ENCODE measurements around the gene F2RL2. TPM values are rescaled to one million over a fixed set of nuclear protein-coding genes. Genes with fewer than 3 reads are reported as not detected.
"Not testable (repeated sequence)": the region's sequence is repeated elsewhere in the genome, so short reads cannot be mapped to it uniquely, and the experiment has no call there.

F2RL2 gene
- total and polyA plus RNA-seq, 5 donors = 0.11 to 1.4 (median 0.31) TPM

- H3K27ac ChIP-seq (ENCODE audit: low read length) = no peak overlapping the region
These were observed 3.0 kb downstream of the F2RL2 start for GRCh38 chr5:76620166-76620565.

GRCh38 chr5:76617675-76618074 lies 5.5 kb downstream of the F2RL2 start:
- no peaks in the 10 kb centered on the region for H3K9me3 ChIP-seq (ENCODE audit: control insufficient read depth, low read length)
- 55% methylated on average over 4 of the region's 4 CpGs for WGBS
- ATAC-seq (no peak), DNase-seq (no peak)
- H3K4me1 ChIP-seq (ENCODE audit: control insufficient read depth, insufficient read depth, low read length) = no peaks in the 10 kb centered on the region
- H3K27ac ChIP-seq (ENCODE audit: low read length) = no peak overlapping the region
- no peaks in the 10 kb centered on the region for H3K27me3 ChIP-seq (ENCODE audit: control insufficient read depth, insufficient read depth)
- intact Hi-C loops (cut with DNase I) = no loop called here
- no peak overlapping the region for H3K4me3 ChIP-seq (ENCODE audit: low read length)

More at GRCh38 chr5:76620166-76620565, 3.0 kb downstream of the F2RL2 start:
- H3K27me3 ChIP-seq (ENCODE audit: control insufficient read depth, insufficient read depth) = no peaks in the 10 kb centered on the region
- ATAC-seq (no peak), DNase-seq (no peak)
- intact Hi-C loops (cut with DNase I) = no loop called here
- WGBS = 92% methylated on average over 5 of the region's 5 CpGs
- no peaks in the 10 kb centered on the region for H3K4me1 ChIP-seq (ENCODE audit: control insufficient read depth, insufficient read depth, low read length)
- no peak overlapping the region for H3K4me3 ChIP-seq (ENCODE audit: low read length)
- no peaks in the 10 kb centered on the region for H3K9me3 ChIP-seq (ENCODE audit: control insufficient read depth, low read length)

- no peaks in the 10 kb centered on the region for H3K4me1 ChIP-seq (ENCODE audit: control insufficient read depth, insufficient read depth, low read length)
- no peaks in the 10 kb centered on the region for H3K27me3 ChIP-seq (ENCODE audit: control insufficient read depth, insufficient read depth)
- ATAC-seq (no peak), DNase-seq (no peak)
- WGBS = 77% methylated on average over 4 of the region's 4 CpGs
- intact Hi-C loops (cut with DNase I) = no loop called here
- no peaks in the 10 kb centered on the region for H3K9me3 ChIP-seq (ENCODE audit: control insufficient read depth, low read length)
- H3K4me3 ChIP-seq (ENCODE audit: low read length) = no peak overlapping the region
- no peak overlapping the region for H3K27ac ChIP-seq (ENCODE audit: low read length)
These were observed 6.0 kb downstream of the F2RL2 start for GRCh38 chr5:76617229-76617628.

- no peak overlapping the region for H3K27ac ChIP-seq (ENCODE audit: low read length)
- no peak overlapping the region for H3K4me3 ChIP-seq (ENCODE audit: low read length)
- no peaks in the 10 kb centered on the region for H3K27me3 ChIP-seq (ENCODE audit: control insufficient read depth, insufficient read depth)
- 80% methylated on average over 2 of the region's 2 CpGs for WGBS
- DNase-seq = no peak
- intact Hi-C loops (cut with DNase I) = no loop called here
- no peaks in the 10 kb centered on the region for H3K4me1 ChIP-seq (ENCODE audit: control insufficient read depth, insufficient read depth, low read length)
- no peak for ATAC-seq
- no peaks in the 10 kb centered on the region for H3K9me3 ChIP-seq (ENCODE audit: control insufficient read depth, low read length)
These were observed 7.0 kb downstream of the F2RL2 start for GRCh38 chr5:76616206-76616605.

DNA sequence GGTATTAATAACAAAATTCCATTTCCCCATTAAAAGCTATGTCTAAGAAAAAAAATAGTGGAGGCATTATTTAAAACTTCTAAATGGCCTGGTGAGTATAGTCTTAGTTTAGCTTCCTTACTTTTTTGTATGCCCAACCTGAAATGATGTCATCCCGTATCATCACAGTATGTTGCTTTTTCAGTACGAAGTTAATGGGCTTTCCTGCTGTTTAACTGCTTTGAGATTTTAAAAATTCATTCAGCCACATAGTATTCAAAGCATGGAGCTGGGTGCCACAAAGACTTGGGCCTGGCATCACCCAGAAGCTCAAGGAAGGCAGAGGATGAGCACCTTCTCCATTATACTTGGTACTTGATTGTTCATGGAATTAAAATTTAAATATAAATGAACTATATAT lies 7.4 kb downstream of the F2RL2 start:
- intact Hi-C loops (cut with DNase I) = no loop called here
- no peaks in the 10 kb centered on the region for H3K4me1 ChIP-seq (ENCODE audit: control insufficient read depth, insufficient read depth, low read length)
- ATAC-seq (no peak), DNase-seq (no peak)
- H3K27me3 ChIP-seq (ENCODE audit: control insufficient read depth, insufficient read depth) = no peaks in the 10 kb centered on the region
- H3K9me3 ChIP-seq (ENCODE audit: control insufficient read depth, low read length) = no peaks in the 10 kb centered on the region
- no peak overlapping the region for H3K4me3 ChIP-seq (ENCODE audit: low read length)
- 70% methylated on average over 2 of the region's 2 CpGs for WGBS
- H3K27ac ChIP-seq (ENCODE audit: low read length) = no peak overlapping the region

- no peak overlapping the region for H3K4me3 ChIP-seq (ENCODE audit: low read length)
- ATAC-seq (no peak), DNase-seq (no peak)
- H3K9me3 ChIP-seq (ENCODE audit: control insufficient read depth, low read length) = no peaks in the 10 kb centered on the region
- intact Hi-C loops (cut with DNase I) = no loop called here
- no peaks in the 10 kb centered on the region for H3K27me3 ChIP-seq (ENCODE audit: control insufficient read depth, insufficient read depth)
- no peak overlapping the region for H3K27ac ChIP-seq (ENCODE audit: low read length)
- 69% methylated on average over 5 of the region's 5 CpGs for WGBS
- H3K4me1 ChIP-seq (ENCODE audit: control insufficient read depth, insufficient read depth, low read length) = no peaks in the 10 kb centered on the region
These were observed 10.3 kb downstream of the F2RL2 start for GRCh38 chr5:76612942-76613341.

- Histone ChIP-seq H3K27me3 (ENCODE audit: control insufficient read depth, insufficient read depth) (no peaks in the 10 kb centered on the region), H3K27ac (ENCODE audit: low read length) (no peak overlapping the region), H3K4me3 (ENCODE audit: low read length) (no peak overlapping the region), H3K4me1 (ENCODE audit: control insufficient read depth, insufficient read depth, low read length) (no peaks in the 10 kb centered on the region), H3K9me3 (ENCODE audit: control insufficient read depth, low read length) (no peaks in the 10 kb centered on the region)
- WGBS = 82% methylated on average over 1 of the region's 1 CpG
- no peak for DNase-seq
- ATAC-seq = no peak
- intact Hi-C loops (cut with DNase I) = no loop called here
These were observed 13.0 kb downstream of the F2RL2 start for GRCh38 chr5:76610196-76610595.

DNA sequence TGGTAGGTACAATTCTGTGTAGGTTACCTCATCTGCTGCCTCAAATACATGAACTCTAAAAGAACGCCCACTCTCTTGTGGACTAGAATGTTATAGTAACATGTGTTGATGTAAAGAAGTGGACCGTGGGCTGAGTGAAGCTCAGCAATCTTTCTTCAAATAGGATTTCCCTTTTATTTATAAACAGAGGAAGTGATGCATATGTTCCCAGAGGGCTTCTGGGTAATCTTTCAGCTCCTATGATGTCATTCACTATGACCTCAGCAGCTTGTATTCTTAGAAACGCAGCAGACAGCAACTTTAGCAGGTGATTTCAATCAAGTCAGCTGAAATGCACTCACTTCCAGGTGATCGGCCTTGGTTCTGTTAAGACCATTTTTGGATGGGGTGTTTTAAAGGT lies 14.4 kb downstream of the F2RL2 start:
- Histone ChIP-seq H3K9me3 (ENCODE audit: control insufficient read depth, low read length) (no peaks in the 10 kb centered on the region), H3K4me1 (ENCODE audit: control insufficient read depth, insufficient read depth, low read length) (no peaks in the 10 kb centered on the region), H3K27me3 (ENCODE audit: control insufficient read depth, insufficient read depth) (no peaks in the 10 kb centered on the region), H3K27ac (ENCODE audit: low read length) (no peak overlapping the region), H3K4me3 (ENCODE audit: low read length) (no peak overlapping the region)
- DNase-seq (no peak), ATAC-seq (no peak)
- WGBS = 49% methylated on average over 4 of the region's 4 CpGs
- intact Hi-C loops (cut with DNase I) = loop anchor here in 3 of 4 donors (10.0 kb wide), 2 partner anchors 166 to 406 kb away; no protein-coding TSS in a partner anchor

DNA sequence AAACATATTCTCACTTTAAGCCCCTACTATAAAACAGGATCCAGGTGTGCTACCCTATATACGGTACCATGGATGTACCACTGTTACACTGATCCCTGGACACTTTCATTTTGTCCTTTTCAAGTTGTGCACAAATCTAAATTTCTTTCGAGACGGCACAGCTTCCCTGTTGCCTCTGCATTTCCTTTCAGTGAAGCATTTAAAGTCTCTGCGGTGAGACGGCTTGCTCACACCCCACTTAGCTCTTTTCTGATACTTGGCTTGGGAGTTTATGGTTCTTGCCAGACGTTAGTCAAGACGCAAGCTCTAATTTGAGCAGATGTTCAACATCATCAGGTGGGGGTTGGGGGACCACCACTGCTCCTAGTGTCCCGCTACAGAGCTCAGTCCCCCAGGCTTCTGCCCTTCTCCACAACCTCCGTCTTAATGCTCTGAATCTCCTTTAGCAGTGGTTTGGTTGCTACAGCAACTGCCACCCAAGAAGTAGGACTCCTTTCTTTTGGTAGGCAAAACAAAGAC lies 15.8 kb downstream of the F2RL2 start:
- intact Hi-C loops (cut with DNase I) = loop anchor here in 3 of 4 donors (10.0 kb wide), 2 partner anchors 167 to 407 kb away; no protein-coding TSS in a partner anchor
- Histone ChIP-seq H3K9me3 (ENCODE audit: control insufficient read depth, low read length) (no peaks in the 10 kb centered on the region), H3K4me3 (ENCODE audit: low read length) (no peak overlapping the region), H3K27ac (ENCODE audit: low read length) (no peak overlapping the region), H3K27me3 (ENCODE audit: control insufficient read depth, insufficient read depth) (no peaks in the 10 kb centered on the region), H3K4me1 (ENCODE audit: control insufficient read depth, insufficient read depth, low read length) (no peaks in the 10 kb centered on the region)
- no peak for DNase-seq
- 31% methylated on average over 9 of the region's 9 CpGs for WGBS
- ATAC-seq = no peak

DNA sequence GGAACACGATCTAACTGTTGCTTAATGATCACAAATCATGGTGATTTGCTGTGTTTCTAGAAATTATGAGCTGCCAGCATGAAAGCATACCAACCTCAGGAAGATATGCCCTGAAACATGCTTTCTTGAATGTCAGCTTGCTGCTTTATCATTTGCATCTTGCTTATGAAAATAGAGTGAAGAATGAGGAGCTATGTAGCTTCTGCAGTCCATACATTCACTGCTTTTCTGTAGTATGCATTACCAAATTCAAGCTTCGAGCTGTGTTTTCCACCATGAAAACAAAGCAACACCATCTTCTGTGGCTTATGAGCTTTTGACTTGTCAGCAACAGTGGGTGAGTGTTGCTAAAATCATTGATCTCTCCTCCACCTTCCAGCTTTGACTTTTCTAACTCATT lies 16.5 kb downstream of the F2RL2 start:
- no peak overlapping the region for H3K27ac ChIP-seq (ENCODE audit: low read length)
- WGBS = 90% methylated on average over 2 of the region's 2 CpGs

GRCh38 chr5:76604838-76605237 lies 18.4 kb downstream of the F2RL2 start:
- intact Hi-C loops (cut with DNase I) = loop anchor here (5.0 to 10.0 kb wide), 4 partner anchors 167 to 410 kb away; no protein-coding TSS in a partner anchor
- no peak overlapping the region for H3K4me3 ChIP-seq (ENCODE audit: low read length)
- DNase-seq (no peak), ATAC-seq (no peak)
- H3K27me3 ChIP-seq (ENCODE audit: control insufficient read depth, insufficient read depth) = no peaks in the 10 kb centered on the region
- H3K4me1 ChIP-seq (ENCODE audit: control insufficient read depth, insufficient read depth, low read length) = no peaks in the 10 kb centered on the region
- WGBS = 89% methylated on average over 2 of the region's 2 CpGs
- H3K27ac ChIP-seq (ENCODE audit: low read length) = no peak overlapping the region
- H3K9me3 ChIP-seq (ENCODE audit: control insufficient read depth, low read length) = no peaks in the 10 kb centered on the region

More for the DNA sequence above, 16.5 kb downstream of the F2RL2 start:
- DNase-seq (no peak), ATAC-seq (no peak)
- Histone ChIP-seq H3K27me3 (ENCODE audit: control insufficient read depth, insufficient read depth) (no peaks in the 10 kb centered on the region), H3K4me3 (ENCODE audit: low read length) (no peak overlapping the region), H3K4me1 (ENCODE audit: control insufficient read depth, insufficient read depth, low read length) (no peaks in the 10 kb centered on the region), H3K9me3 (ENCODE audit: control insufficient read depth, low read length) (no peaks in the 10 kb centered on the region)
- intact Hi-C loops (cut with DNase I) = loop anchor here in 3 of 4 donors (10.0 kb wide), 2 partner anchors 168 to 408 kb away; no protein-coding TSS in a partner anchor

- not testable (repeated sequence) for H3K27me3 ChIP-seq (ENCODE audit: control insufficient read depth, insufficient read depth); H3K4me1 ChIP-seq (ENCODE audit: control insufficient read depth, insufficient read depth, low read length); H3K4me3 ChIP-seq (ENCODE audit: low read length); H3K9me3 ChIP-seq (ENCODE audit: control insufficient read depth, low read length); DNase-seq; H3K27ac ChIP-seq (ENCODE audit: low read length); ATAC-seq
- intact Hi-C loops (cut with DNase I) = loop anchor here (5.0 to 10.0 kb wide), 4 partner anchors 168 to 411 kb away; no protein-coding TSS in a partner anchor
- WGBS = 84% methylated on average over 1 of the region's 1 CpG
These were observed 19.2 kb downstream of the F2RL2 start for GRCh38 chr5:76603991-76604390.

Measured in right cardiac atrium (tissue), 5 donors.